Karpas-422 (cell line): ENCODE measurements around the gene GOLGA6B. TPM values are rescaled to one million over a fixed set of nuclear protein-coding genes. Genes with fewer than 3 reads are reported as not detected.

Experiments used
- DNase-seq: peaks from one replicate; pipeline ENCODE4 v3.0.0-alpha.2; 2015
- H2AFZ ChIP-seq: fragments of 200-600 bp; sonication (generic); 2 replicates; pipeline ENCODE4 v1.6.1; 2014; ENCODE audit warnings: antibody characterized with exemption, low read length, mixed read lengths
- H3K27ac ChIP-seq: fragments of 200-600 bp; sonication (generic); 2 replicates; pipeline ENCODE4 v1.5.1; 2014; ENCODE audit warnings: mild to moderate bottlenecking, low read length, moderate library complexity
- H3K27me3 ChIP-seq: fragments of 200-600 bp; sonication (generic); 2 replicates; pipeline ENCODE4 v1.6.1; 2014; ENCODE audit warnings: low read length, mixed read lengths
- H3K36me3 ChIP-seq: fragments of 200-600 bp; sonication (generic); 2 replicates; pipeline ENCODE4 v1.6.1; 2014; ENCODE audit warnings: low read length, mixed read lengths; ENCODE audit not compliant: insufficient read depth
- H3K4me1 ChIP-seq: fragments of 200-600 bp; sonication (generic); 2 replicates; pipeline ENCODE4 v1.6.1; 2014; ENCODE audit warnings: mild to moderate bottlenecking, low read length, mixed read lengths
- H3K4me2 ChIP-seq: fragments of 200-600 bp; sonication (generic); 2 replicates; pipeline ENCODE4 v1.6.1; 2014; ENCODE audit warnings: low read length, low read depth, mild to moderate bottlenecking; ENCODE audit not compliant: poor library complexity, severe bottlenecking
- H3K4me3 ChIP-seq: fragments of 200-600 bp; sonication (generic); 2 replicates; pipeline ENCODE4 v1.5.1; 2014; ENCODE audit warnings: mild to moderate bottlenecking, antibody characterized with exemption, low read length, mixed read lengths
- H3K79me2 ChIP-seq: fragments of 200-600 bp; sonication (generic); 2 replicates; pipeline ENCODE4 v1.6.1; 2014; ENCODE audit warnings: mild to moderate bottlenecking, low read length, mixed read lengths
- H3K9ac ChIP-seq: fragments of 200-600 bp; sonication (generic); 2 replicates; pipeline ENCODE4 v1.6.0; 2014; ENCODE audit warnings: low read length
- H3K9me2 ChIP-seq: fragments of 200-600 bp; sonication (generic), shearing (Covaris generic); replicated peaks from 2 replicates; pipeline ENCODE4 v1.6.0; 2014; ENCODE audit warnings: mild to moderate bottlenecking, low read length, moderate library complexity; ENCODE audit not compliant: insufficient read depth
- H3K9me3 ChIP-seq: fragments of 300-700, 200-600 bp; sonication (generic); 2 replicates; pipeline ENCODE4 v1.6.1; 2014; ENCODE audit warnings: low read length, mixed read lengths
- H4K20me1 ChIP-seq: fragments of 200-600 bp; sonication (generic); 2 replicates; pipeline ENCODE4 v1.6.1; 2014; ENCODE audit warnings: mild to moderate bottlenecking, antibody characterized with exemption, low read length, low read depth; ENCODE audit not compliant: insufficient read depth
- total RNA-seq: library from RNA; depleted of rRNA; stranded (reverse); fragments of >200 nt; shearing (Covaris generic); gene quantifications from 2 replicates; pipeline ENCODE4 v1.2.3, GENCODE V29; 2014; ENCODE audit warnings: low replicate concordance

GOLGA6B gene
- total RNA-seq, 1 experiment from 2014 or later, result not detected

- no peak overlapping the region for H2AFZ ChIP-seq
- H3K4me2 ChIP-seq, result no peak overlapping the region
- no peak for DNase-seq
These were observed 28.3 kb downstream of the GOLGA6B start for GRCh38 chr15:72682772-72683171.

GRCh38 chr15:72685301-72685924 is 30.9 kb downstream of the GOLGA6B start:
- H3K27ac ChIP-seq, result peak overlapping the region; percentile 51
- H3K4me3 ChIP-seq, result peak overlapping the region; percentile 93
- no peaks in the 10 kb centered on the region for H3K9me3 ChIP-seq
- no peaks in the 10 kb centered on the region for H4K20me1 ChIP-seq
- peaks cover 17% of the 10 kb centered on the region for H3K4me1 ChIP-seq
- H3K27me3 ChIP-seq, result no peaks in the 10 kb centered on the region
- no peaks in the 10 kb centered on the region for H3K36me3 ChIP-seq
- H3K9me2 ChIP-seq, result no peaks in the 10 kb centered on the region
- peaks cover 16% of the 10 kb centered on the region for H3K79me2 ChIP-seq
- H3K4me2 ChIP-seq, result peak overlapping the region; percentile 99
- DNase-seq, result peak; percentile 52
- peak overlapping the region; percentile 82 for H2AFZ ChIP-seq
- H3K9ac ChIP-seq, result peak overlapping the region; percentile 83

More at GRCh38 chr15:72682772-72683171, 28.3 kb downstream of the GOLGA6B start:
- Histone ChIP-seq H3K79me2 (peaks cover 6% of the 10 kb centered on the region; the same call in 1 of the 2 replicates), H3K4me3 (no peak overlapping the region), H3K27ac (no peak overlapping the region), H3K9me2 (no peaks in the 10 kb centered on the region), H3K9me3 (no peaks in the 10 kb centered on the region), H3K36me3 (no peaks in the 10 kb centered on the region), H3K27me3 (no peaks in the 10 kb centered on the region), H3K4me1 (peaks cover 15% of the 10 kb centered on the region), H4K20me1 (no peaks in the 10 kb centered on the region), H3K9ac (no peak overlapping the region)

- Histone ChIP-seq H3K4me3 (peak within 1 kb of the TSS; percentile 93), H3K79me2 (peaks cover 16% of the 10 kb centered on the region), H2AFZ (peak within 1 kb of the TSS; percentile 99), H3K9me2 (no peaks in the 10 kb centered on the region), H3K9me3 (no peaks in the 10 kb centered on the region), H3K36me3 (no peaks in the 10 kb centered on the region), H3K27ac (peak within 1 kb of the TSS; percentile 51), H3K9ac (peak within 1 kb of the TSS; percentile 83), H4K20me1 (no peaks in the 10 kb centered on the region), H3K4me2 (peak within 1 kb of the TSS; percentile 99), H3K27me3 (no peaks in the 10 kb centered on the region), H3K4me1 (peaks cover 25% of the 10 kb centered on the region)
- peak; percentile 97 for DNase-seq
These were observed 31.7 kb downstream of the GOLGA6B start, which contains the start of the genes BBS4 and HIGD2B for GRCh38 chr15:72685925-72686794. Gene BBS4 (plus strand): TSS chr15:72686207. CDS start chr15:72686228, 21 bp downstream. Gene HIGD2B (minus strand): TSS chr15:72686182. CDS start chr15:72676374, 9,808 bp downstream.

GRCh38 chr15:72688697-72689096 is 34.2 kb downstream of the GOLGA6B start:
- Histone ChIP-seq H3K9me2 (no peaks in the 10 kb centered on the region), H3K9ac (no peak overlapping the region), H3K4me1 (peaks cover 26% of the 10 kb centered on the region), H3K4me3 (no peak overlapping the region), H3K79me2 (peaks cover 16% of the 10 kb centered on the region), H3K27ac (no peak overlapping the region), H3K27me3 (no peaks in the 10 kb centered on the region), H3K4me2 (no peak overlapping the region), H3K36me3 (no peaks in the 10 kb centered on the region), H4K20me1 (no peaks in the 10 kb centered on the region), H2AFZ (no peak overlapping the region), H3K9me3 (no peaks in the 10 kb centered on the region)
- DNase-seq, result no peak

- Histone ChIP-seq H3K36me3 (no peaks in the 10 kb centered on the region), H3K27ac (peak overlapping the region; percentile 33), H3K9me3 (no peaks in the 10 kb centered on the region), H3K9me2 (no peaks in the 10 kb centered on the region), H3K4me1 (peaks cover 18% of the 10 kb centered on the region), H3K9ac (no peak overlapping the region), H3K4me3 (peak overlapping the region; percentile 1; the same call in 1 of the 2 replicates), H4K20me1 (no peaks in the 10 kb centered on the region), H3K79me2 (peaks cover 16% of the 10 kb centered on the region), H2AFZ (no peak overlapping the region), H3K4me2 (peak overlapping the region; percentile 60), H3K27me3 (no peaks in the 10 kb centered on the region)
- no peak for DNase-seq
These were observed 36.4 kb downstream of the GOLGA6B start for GRCh38 chr15:72690938-72691337.

- H3K9me3 ChIP-seq, result no peaks in the 10 kb centered on the region
- no peaks in the 10 kb centered on the region for H3K9me2 ChIP-seq
- no peak overlapping the region for H3K9ac ChIP-seq
- no peak overlapping the region for H3K4me3 ChIP-seq
- no peak overlapping the region for H2AFZ ChIP-seq
- no peaks in the 10 kb centered on the region for H4K20me1 ChIP-seq
- H3K4me2 ChIP-seq, result no peak overlapping the region
- H3K36me3 ChIP-seq, result no peaks in the 10 kb centered on the region
- DNase-seq, result no peak
- no peaks in the 10 kb centered on the region for H3K27me3 ChIP-seq
- H3K79me2 ChIP-seq, result 0 out of 2 replicates have a peak, but pooled peaks cover 3% of the 10 kb centered on the region
- H3K27ac ChIP-seq, result no peak overlapping the region
- H3K4me1 ChIP-seq, result peaks cover 5% of the 10 kb centered on the region
These were observed 44.4 kb downstream of the GOLGA6B start for GRCh38 chr15:72698938-72699337.

GRCh38 chr15:72700076-72700475 is 45.6 kb downstream of the GOLGA6B start:
- Histone ChIP-seq H3K9ac (no peak overlapping the region), H3K9me2 (no peaks in the 10 kb centered on the region), H2AFZ (no peak overlapping the region), H3K36me3 (no peaks in the 10 kb centered on the region), H3K4me3 (no peak overlapping the region), H3K4me1 (peaks cover 5% of the 10 kb centered on the region), H4K20me1 (no peaks in the 10 kb centered on the region), H3K79me2 (0 out of 2 replicates have a peak, but pooled peaks cover 3% of the 10 kb centered on the region), H3K27ac (no peak overlapping the region), H3K4me2 (no peak overlapping the region), H3K27me3 (no peaks in the 10 kb centered on the region), H3K9me3 (no peaks in the 10 kb centered on the region)
- DNase-seq, result no peak

- Histone ChIP-seq H3K9me3 (no peaks in the 10 kb centered on the region), H3K27ac (no peak overlapping the region), H3K4me3 (no peak overlapping the region), H3K79me2 (0 out of 2 replicates have a peak, but pooled peaks cover under 1% of the 10 kb centered on the region), H3K4me1 (no peaks in the 10 kb centered on the region), H2AFZ (no peak overlapping the region), H3K4me2 (no peak overlapping the region), H3K27me3 (no peaks in the 10 kb centered on the region), H3K9me2 (no peaks in the 10 kb centered on the region), H4K20me1 (no peaks in the 10 kb centered on the region), H3K9ac (no peak overlapping the region), H3K36me3 (no peaks in the 10 kb centered on the region)
- no peak for DNase-seq
These were observed 51.8 kb downstream of the GOLGA6B start for GRCh38 chr15:72706266-72706665.
